Endothelial cell of umbilical vein (primary cell): ENCODE measurements around the gene PRR15. TPM values are rescaled to one million over a fixed set of nuclear protein-coding genes. Genes with fewer than 3 reads are reported as not detected.

Experiments used
- BruUV-seq: library from RNA; stranded (reverse); fragments of 400-500 nt; replicated peaks from 2 replicates; lab custom pipeline; 2021; lab: Mats Ljungman, UMichigan
- CTCF ChIA-PET: fragments of 300-600, 350-600 bp; sonication (Branson Sonifier 250); formaldehyde crosslinking; loops from one replicate; lab custom pipeline; 2021; ENCODE audit warnings: antibody characterized with exemption, inconsistent platforms; lab: Charles Lee
- POLR2A ChIA-PET: fragments of 300-600, 350-600 bp; sonication (Branson Sonifier 250); formaldehyde crosslinking; loops from one replicate; lab custom pipeline; 2021; ENCODE audit warnings: antibody characterized with exemption, inconsistent platforms; lab: Charles Lee
- DNase-seq: peaks from one replicate; pipeline ENCODE4 v3.0.0-alpha.2; 2011; ENCODE audit warnings: low read depth, low spot score
- FAIRE-seq: peaks from 2 replicates; lab custom pipeline; 2011; peaks lifted over from hg19 to GRCh38; lab: Jason Lieb, UNC
- H2AFZ ChIP-seq: 2 replicates; pipeline ENCODE4 v1.6.0; 2012; ENCODE audit warnings: low read depth, low read length, control low read depth, inconsistent platforms
- H3K27ac ChIP-seq: 2 replicates; pipeline ENCODE4 v1.5.1; 2011; ENCODE audit warnings: low read depth, mild to moderate bottlenecking, control low read depth, low read length, moderate library complexity; ENCODE audit not compliant: insufficient read depth
- H3K27me3 ChIP-seq, 2 experiments: 2 replicates each; pipeline versions ENCODE4 v1.6.0 to v1.6.1; 2011; ENCODE audit warnings: low read length in 2 of 2, mixed read lengths in 1 of 2; ENCODE audit not compliant: control insufficient read depth in 2 of 2, insufficient read depth in 2 of 2
- H3K36me3 ChIP-seq, 2 experiments: 2 replicates in 1 of 2; 3 replicates in 1 of 2; pipeline ENCODE4 v1.5.1; 2011; ENCODE audit warnings: low read length in 2 of 2, mild to moderate bottlenecking in 1 of 2, moderate library complexity in 1 of 2; ENCODE audit not compliant: control insufficient read depth in 2 of 2, insufficient read depth in 2 of 2; ENCODE audit errors: extremely low read depth in 1 of 2
- H3K4me1 ChIP-seq: 3 replicates; pipeline ENCODE4 v1.5.1; 2011; ENCODE audit warnings: mild to moderate bottlenecking, low read length; ENCODE audit not compliant: control insufficient read depth, insufficient read depth; ENCODE audit errors: extremely low read depth
- H3K4me2 ChIP-seq: 2 replicates; pipeline ENCODE4 v1.6.1; 2011; ENCODE audit warnings: low read length, control low read depth, mixed read lengths; ENCODE audit not compliant: insufficient read depth
- H3K4me3 ChIP-seq, 3 experiments: fragments of 200-600 bp in 1 of 3; sonication (generic), shearing (Covaris generic) in 1 of 3; replicated peaks in 1 of 3; 2 replicates each; pipeline ENCODE4 v1.5.1; 2011 to 2016; ENCODE audit warnings: control low read depth in 3 of 3, low read length in 3 of 3, mild to moderate bottlenecking in 2 of 3, inconsistent platforms in 1 of 3, low read depth in 1 of 3, moderate library complexity in 1 of 3; ENCODE audit not compliant: insufficient read depth in 1 of 3
- H3K79me2 ChIP-seq: 2 replicates; pipeline ENCODE4 v1.6.0; 2012; ENCODE audit warnings: low read length, inconsistent platforms; ENCODE audit not compliant: control insufficient read depth, insufficient read depth
- H3K9ac ChIP-seq: replicated peaks from 2 replicates; pipeline ENCODE3; 2011; ENCODE audit warnings: low read length, control low read depth; ENCODE audit not compliant: insufficient read depth; ENCODE audit errors: extremely low read depth
- H3K9me1 ChIP-seq: replicated peaks from 3 replicates; pipeline ENCODE4 v1.6.0; 2011; ENCODE audit warnings: mild to moderate bottlenecking, low read length; ENCODE audit not compliant: control insufficient read depth, insufficient read depth; ENCODE audit errors: extremely low read depth
- H3K9me3 ChIP-seq: replicated peaks from 2 replicates; pipeline ENCODE4 v1.5.1; 2012; ENCODE audit warnings: low read length, inconsistent platforms; ENCODE audit not compliant: control insufficient read depth, insufficient read depth
- H4K20me1 ChIP-seq: replicated peaks from 2 replicates; pipeline ENCODE3; 2011; ENCODE audit warnings: mild to moderate bottlenecking, low read length; ENCODE audit not compliant: control insufficient read depth, insufficient read depth; ENCODE audit errors: extremely low read depth
- EZH2 ChIP-seq: IDR thresholded peaks from 2 replicates; pipeline ENCODE4 v1.6.1; 2012; ENCODE audit warnings: borderline replicate concordance, low read depth, mild to moderate bottlenecking, moderate library complexity, low read length, inconsistent platforms; ENCODE audit not compliant: severe bottlenecking
- FOS ChIP-seq: IDR thresholded peaks from 2 replicates; pipeline ENCODE4 v1.6.1; 2011; ENCODE audit warnings: mild to moderate bottlenecking, low read length, moderate library complexity, borderline replicate concordance; ENCODE audit not compliant: insufficient read depth
- GATA2 ChIP-seq: IDR thresholded peaks from 2 replicates; pipeline ENCODE4 v1.7.0; 2011; ENCODE audit warnings: low read depth, mild to moderate bottlenecking, moderate library complexity, mixed read lengths, low read length; ENCODE audit not compliant: insufficient read length, insufficient read depth
- JUN ChIP-seq: IDR thresholded peaks from 2 replicates; pipeline ENCODE4 v1.6.1; 2011; ENCODE audit warnings: borderline replicate concordance, low read depth; ENCODE audit not compliant: insufficient read length, insufficient read depth
- MAX ChIP-seq: IDR thresholded peaks from 2 replicates; pipeline ENCODE4 v1.6.1; 2011; ENCODE audit not compliant: insufficient read depth, insufficient read length
- MYC ChIP-seq: IDR thresholded peaks from one replicate; pipeline ENCODE4 v1.6.1; 2011; ENCODE audit warnings: mild to moderate bottlenecking, low read depth, low read length
- POLR2A ChIP-seq: IDR thresholded peaks from 2 replicates; pipeline ENCODE4 v1.6.1; 2012; ENCODE audit warnings: low read depth, mild to moderate bottlenecking, control low read depth, low read length
- POLR2AphosphoS5 ChIP-seq: IDR thresholded peaks from 2 replicates; pipeline ENCODE4 v1.6.1; 2012; ENCODE audit warnings: low read depth, mild to moderate bottlenecking, control low read depth, low read length, moderate library complexity; ENCODE audit not compliant: insufficient read depth
- dilution Hi-C: fragments of 300-500 bp; cut with MboI; formaldehyde crosslinking; loops from one replicate; pipeline ENCODE4 v1.15.0; 2019; ENCODE audit warnings: low sequenced_read_pairs; ENCODE audit not compliant: extremely low pct_ligation_motif_present
- intact Hi-C: fragments of 100-400 bp; cut with micrococcal nuclease; formaldehyde crosslinking; loops from one replicate; pipeline ENCODE4 v1.10.0; 2022
- polyA plus RNA-seq, 4 experiments: library from polyadenylated mRNA; depleted of rRNA in 3 of 4; stranded (reverse) in 3 of 4; unstranded in 1 of 4; fragments of >200 nt; gene quantifications; 2 replicates each; pipeline versions ENCODE4 v1.2.1 to v1.2.3, GENCODE V29; 2011 to 2012; ENCODE audit warnings: missing spikeins in 1 of 4
- total RNA-seq: library from RNA; stranded (reverse); gene quantifications from 2 replicates; pipeline ENCODE4 v1.2.3, GENCODE V29; 2021
- TF ChIP-seq, protein P1 (sequence below), 2 donors: IDR thresholded peaks; 1 replicate in 1 of 2; 2 replicates in 1 of 2; pipeline ENCODE4 v1.5.1; 2011; ENCODE audit warnings: low read length in 2 of 2, mild to moderate bottlenecking in 2 of 2, moderate library complexity in 2 of 2, control low read depth in 1 of 2, inconsistent platforms in 1 of 2, low read depth in 1 of 2; ENCODE audit not compliant: insufficient read depth in 1 of 2; ENCODE audit errors: extremely low read depth in 1 of 2

The PRR15 gene
- total and polyA plus RNA-seq, 2 donors (not counting 3 experiments of a cell fraction or from before 2014, with no cell fraction given), result 1.8 to 5.0 TPM

GRCh38 chr7:29606287-29606721 is 42.7 kb downstream of the PRR15 start:
- CTCF ChIA-PET, result interaction anchor here (1.4 to 1.9 kb wide), 2 partner anchors 18 to 30 kb away, joined by 3 to 12 read pairs; no protein-coding TSS in a partner anchor
- no peaks in the 10 kb centered on the region for H3K9me1 ChIP-seq
- no peaks in the 10 kb centered on the region for H3K79me2 ChIP-seq
- H3K4me2 ChIP-seq, result no peak overlapping the region
- dilution Hi-C loops, result no loop called here
- H4K20me1 ChIP-seq, result no peaks in the 10 kb centered on the region
- intact Hi-C loops, result no loop called here
- no peaks in the 10 kb centered on the region for H3K4me1 ChIP-seq
- H2AFZ ChIP-seq, result peak overlapping the region; percentile 25
- H3K27me3 ChIP-seq, result no peaks in the 10 kb centered on the region
- no peak overlapping the region for H3K27ac ChIP-seq
- BruUV-seq, result no TSS peak
- FAIRE-seq, result no peak
- H3K4me3 ChIP-seq, result no peak overlapping the region
- no peak overlapping the region for H3K9ac ChIP-seq
- no peaks in the 10 kb centered on the region for H3K36me3 ChIP-seq
- POLR2A ChIA-PET, result no interaction called here
- TF ChIP-seq GATA2, result peak; percentile 26
- TF ChIP-seq POLR2AphosphoS5, result no peak
- TF ChIP-seq MYC, result no peak
- TF ChIP-seq FOS, result peak; percentile 68
- peak; percentile 39 for DNase-seq
- no peaks in the 10 kb centered on the region for H3K9me3 ChIP-seq

DNA sequence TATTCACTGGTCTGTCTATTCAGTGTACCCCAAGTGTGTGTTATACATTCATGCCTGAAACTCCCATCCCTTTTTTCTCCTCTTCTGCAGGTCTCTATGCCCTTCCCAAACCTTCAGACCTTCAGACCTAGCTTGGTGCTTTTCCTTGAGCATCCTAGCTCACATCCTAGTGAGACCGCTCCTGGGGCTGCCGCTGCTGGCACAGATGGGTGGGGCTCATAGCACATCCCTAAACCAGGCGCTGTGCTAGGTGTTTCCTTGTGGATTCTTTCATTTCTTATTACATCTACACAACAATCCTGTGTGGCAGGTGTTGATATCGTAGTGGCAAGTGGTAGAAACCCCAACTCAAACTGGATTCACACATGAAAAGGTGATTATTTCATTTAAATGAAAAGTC is 43.2 kb downstream of the PRR15 start:
- DNase-seq, result no peak
- ChIA-PET CTCF (interaction anchor here (1.4 to 1.9 kb wide), 3 partner anchors 18 to 29 kb away, joined by 3 to 12 read pairs (median 7); no protein-coding TSS in a partner anchor), POLR2A (no interaction called here)
- no peaks in the 10 kb centered on the region for H3K79me2 ChIP-seq
- no peaks in the 10 kb centered on the region for H4K20me1 ChIP-seq
- H3K27ac ChIP-seq, result no peak overlapping the region
- dilution Hi-C loops (no loop called here), intact Hi-C loops (no loop called here)
- H3K4me2 ChIP-seq, result no peak overlapping the region
- no peak for FAIRE-seq
- no peak overlapping the region for H3K9ac ChIP-seq
- no peak for TF ChIP-seq JUN
- TF ChIP-seq, protein P1, sequence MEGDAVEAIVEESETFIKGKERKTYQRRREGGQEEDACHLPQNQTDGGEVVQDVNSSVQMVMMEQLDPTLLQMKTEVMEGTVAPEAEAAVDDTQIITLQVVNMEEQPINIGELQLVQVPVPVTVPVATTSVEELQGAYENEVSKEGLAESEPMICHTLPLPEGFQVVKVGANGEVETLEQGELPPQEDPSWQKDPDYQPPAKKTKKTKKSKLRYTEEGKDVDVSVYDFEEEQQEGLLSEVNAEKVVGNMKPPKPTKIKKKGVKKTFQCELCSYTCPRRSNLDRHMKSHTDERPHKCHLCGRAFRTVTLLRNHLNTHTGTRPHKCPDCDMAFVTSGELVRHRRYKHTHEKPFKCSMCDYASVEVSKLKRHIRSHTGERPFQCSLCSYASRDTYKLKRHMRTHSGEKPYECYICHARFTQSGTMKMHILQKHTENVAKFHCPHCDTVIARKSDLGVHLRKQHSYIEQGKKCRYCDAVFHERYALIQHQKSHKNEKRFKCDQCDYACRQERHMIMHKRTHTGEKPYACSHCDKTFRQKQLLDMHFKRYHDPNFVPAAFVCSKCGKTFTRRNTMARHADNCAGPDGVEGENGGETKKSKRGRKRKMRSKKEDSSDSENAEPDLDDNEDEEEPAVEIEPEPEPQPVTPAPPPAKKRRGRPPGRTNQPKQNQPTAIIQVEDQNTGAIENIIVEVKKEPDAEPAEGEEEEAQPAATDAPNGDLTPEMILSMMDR (IDR thresholded peaks at IDR 0.05; ENCODE audit: extremely low read depth in 1 of 2, insufficient read depth in 1 of 2, low read depth in 1 of 2, low read length in 2 of 2), result no peak
- no peak for TF ChIP-seq EZH2
- no peak for TF ChIP-seq FOS
- TF ChIP-seq GATA2, result no peak
- TF ChIP-seq MYC, result no peak
- no peak for TF ChIP-seq POLR2A
- no peak for TF ChIP-seq POLR2AphosphoS5
- TF ChIP-seq MAX, result no peak
- no peak overlapping the region for H2AFZ ChIP-seq
- no peaks in the 10 kb centered on the region for H3K36me3 ChIP-seq
- no peaks in the 10 kb centered on the region for H3K27me3 ChIP-seq
- BruUV-seq, result no TSS peak
- H3K4me3 ChIP-seq, result no peak overlapping the region
- H3K4me1 ChIP-seq, result no peaks in the 10 kb centered on the region
- no peaks in the 10 kb centered on the region for H3K9me1 ChIP-seq
- no peaks in the 10 kb centered on the region for H3K9me3 ChIP-seq
